Right lobe of liver (tissue), 4 donors: ENCODE measurements around the gene ARHGAP27.

Experiments used
- POLR2A ChIP-seq: fragments of 450-650 bp; IDR thresholded peaks from one replicate; pipeline ENCODE4 v1.6.1; 2017; ENCODE audit warnings: antibody characterized with exemption, mild to moderate bottlenecking
- TF ChIP-seq, protein P1 (sequence below), 4 donors: fragments of 200-600 bp in 3 of 4; fragments of 450-650 bp in 1 of 4; IDR thresholded peaks; one replicate each; pipeline versions ENCODE4 v1.5.1 to v1.8.0; 2016 to 2022; ENCODE audit warnings: antibody characterized with exemption in 4 of 4, mild to moderate bottlenecking in 2 of 4
- donor health status: DM: no; HTN: no; CAD: no.
- donor health status: DM: no; HTN: no; CAD: no.
- donor health status: DM: no; HTN: yes; CAD: no.

DNA sequence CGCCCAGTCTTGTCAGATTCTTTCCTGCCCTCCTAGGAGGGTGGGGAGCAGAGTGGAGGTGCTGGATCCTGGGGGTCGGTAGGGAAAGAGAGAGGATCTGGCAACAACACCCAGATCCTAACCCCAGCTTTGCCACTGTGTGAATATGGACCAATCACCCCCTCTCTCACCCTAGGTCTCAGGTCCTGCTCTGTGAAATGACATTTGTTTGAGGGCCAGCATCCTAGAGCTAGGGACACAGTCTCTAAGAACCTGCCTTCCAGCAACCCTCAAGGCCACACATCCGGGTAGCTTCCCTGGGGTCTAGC, 87.5 kb downstream of the ARHGAP27 start:
- TF ChIP-seq, protein P1, sequence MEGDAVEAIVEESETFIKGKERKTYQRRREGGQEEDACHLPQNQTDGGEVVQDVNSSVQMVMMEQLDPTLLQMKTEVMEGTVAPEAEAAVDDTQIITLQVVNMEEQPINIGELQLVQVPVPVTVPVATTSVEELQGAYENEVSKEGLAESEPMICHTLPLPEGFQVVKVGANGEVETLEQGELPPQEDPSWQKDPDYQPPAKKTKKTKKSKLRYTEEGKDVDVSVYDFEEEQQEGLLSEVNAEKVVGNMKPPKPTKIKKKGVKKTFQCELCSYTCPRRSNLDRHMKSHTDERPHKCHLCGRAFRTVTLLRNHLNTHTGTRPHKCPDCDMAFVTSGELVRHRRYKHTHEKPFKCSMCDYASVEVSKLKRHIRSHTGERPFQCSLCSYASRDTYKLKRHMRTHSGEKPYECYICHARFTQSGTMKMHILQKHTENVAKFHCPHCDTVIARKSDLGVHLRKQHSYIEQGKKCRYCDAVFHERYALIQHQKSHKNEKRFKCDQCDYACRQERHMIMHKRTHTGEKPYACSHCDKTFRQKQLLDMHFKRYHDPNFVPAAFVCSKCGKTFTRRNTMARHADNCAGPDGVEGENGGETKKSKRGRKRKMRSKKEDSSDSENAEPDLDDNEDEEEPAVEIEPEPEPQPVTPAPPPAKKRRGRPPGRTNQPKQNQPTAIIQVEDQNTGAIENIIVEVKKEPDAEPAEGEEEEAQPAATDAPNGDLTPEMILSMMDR (IDR thresholded peaks at IDR 0.05), result no peak
- no peak for TF ChIP-seq POLR2A
